OCI-LY1 (cell line): ENCODE data around the gene P4HA2.
A peak's percentile ranks its signal among the peaks of the same experiment; 100 is the strongest.

Experiments
- H2AFZ ChIP-seq: fragments of 200-600 bp; sonication (generic), shearing (Covaris generic); 2 replicates; pipeline ENCODE4 v1.6.0; 2014; ENCODE audit warnings: antibody characterized with exemption, mild to moderate bottlenecking, low read length
- H3F3A ChIP-seq: fragments of 200-600 bp; sonication (generic), shearing (Covaris generic); 2 replicates; pipeline ENCODE4 v1.6.0; 2014; ENCODE audit warnings: mild to moderate bottlenecking, antibody characterized with exemption, low read length, moderate library complexity; ENCODE audit not compliant: insufficient read depth
- H3K27ac ChIP-seq: fragments of 200-600 bp; sonication (generic); 2 replicates; pipeline ENCODE4 v1.5.1; 2014; ENCODE audit warnings: low read length, mixed run types, mild to moderate bottlenecking, low read depth; ENCODE audit not compliant: poor library complexity, severe bottlenecking
- H3K27me3 ChIP-seq: fragments of 200-600 bp; sonication (generic); 2 replicates; pipeline ENCODE4 v1.6.0; 2014; ENCODE audit warnings: antibody characterized with exemption, mild to moderate bottlenecking, low read length, moderate library complexity; ENCODE audit not compliant: insufficient read depth
- H3K36me3 ChIP-seq: fragments of 200-600 bp; sonication (generic); 2 replicates; pipeline ENCODE4 v1.6.1; 2014; ENCODE audit warnings: mild to moderate bottlenecking, antibody characterized with exemption, low read length, moderate library complexity, mixed read lengths; ENCODE audit not compliant: insufficient read depth
- H3K4me1 ChIP-seq: fragments of 200-600 bp; sonication (generic); 2 replicates; pipeline ENCODE4 v1.5.1; 2014; ENCODE audit warnings: mild to moderate bottlenecking, low read length, moderate library complexity; ENCODE audit not compliant: insufficient read depth, severe bottlenecking
- H3K4me2 ChIP-seq: fragments of 200-600 bp; sonication (generic), shearing (Covaris generic); 2 replicates; pipeline ENCODE4 v1.6.1; 2014; ENCODE audit warnings: low read length
- H3K4me3 ChIP-seq: fragments of 200-600 bp; sonication (generic); 2 replicates; pipeline ENCODE4 v1.5.1; 2014; ENCODE audit warnings: low read length, low read depth, mild to moderate bottlenecking, mixed read lengths; ENCODE audit not compliant: poor library complexity, severe bottlenecking
- H3K79me2 ChIP-seq: fragments of 200-600 bp; shearing (Covaris generic); 2 replicates; pipeline ENCODE4 v1.6.1; 2016; ENCODE audit warnings: mixed run types, low read length, mixed read lengths; ENCODE audit not compliant: insufficient read depth
- H3K9ac ChIP-seq: fragments of 200-600 bp; sonication (generic), shearing (Covaris generic); 2 replicates; pipeline ENCODE4 v1.6.1; 2014; ENCODE audit warnings: mild to moderate bottlenecking, low read length, mixed read lengths
- H3K9me2 ChIP-seq: fragments of 200-600 bp; sonication (generic), shearing (Covaris generic); 2 replicates; pipeline ENCODE4 v1.6.1; 2014; ENCODE audit warnings: low read depth, mild to moderate bottlenecking, low read length, mixed read lengths
- H3K9me3 ChIP-seq: fragments of 200-600 bp; shearing (Covaris generic); 2 replicates; pipeline ENCODE4 v1.6.1; 2014; ENCODE audit warnings: low read length, mixed read lengths
- H4K20me1 ChIP-seq: fragments of 200-600 bp; sonication (generic), shearing (Covaris generic); 2 replicates; pipeline ENCODE4 v1.6.0; 2016; ENCODE audit warnings: mild to moderate bottlenecking, low read length; ENCODE audit not compliant: insufficient read depth
- EZH2 ChIP-seq: fragments of 200-600 bp; sonication (generic), shearing (Covaris generic); IDR thresholded peaks from 2 replicates; pipeline ENCODE4 v1.8.0; 2017; ENCODE audit warnings: borderline replicate concordance, mixed run types, mild to moderate bottlenecking, antibody characterized with exemption, low read length, moderate library complexity, mixed read lengths
- TF ChIP-seq, protein P1 (sequence below): fragments of 200-600 bp; sonication (generic), shearing (Covaris generic); IDR thresholded peaks from 2 replicates; pipeline ENCODE4 v1.5.1; 2017; ENCODE audit warnings: mild to moderate bottlenecking, antibody characterized with exemption, low read length, moderate library complexity, mixed read lengths

P4HA2 gene

DNA sequence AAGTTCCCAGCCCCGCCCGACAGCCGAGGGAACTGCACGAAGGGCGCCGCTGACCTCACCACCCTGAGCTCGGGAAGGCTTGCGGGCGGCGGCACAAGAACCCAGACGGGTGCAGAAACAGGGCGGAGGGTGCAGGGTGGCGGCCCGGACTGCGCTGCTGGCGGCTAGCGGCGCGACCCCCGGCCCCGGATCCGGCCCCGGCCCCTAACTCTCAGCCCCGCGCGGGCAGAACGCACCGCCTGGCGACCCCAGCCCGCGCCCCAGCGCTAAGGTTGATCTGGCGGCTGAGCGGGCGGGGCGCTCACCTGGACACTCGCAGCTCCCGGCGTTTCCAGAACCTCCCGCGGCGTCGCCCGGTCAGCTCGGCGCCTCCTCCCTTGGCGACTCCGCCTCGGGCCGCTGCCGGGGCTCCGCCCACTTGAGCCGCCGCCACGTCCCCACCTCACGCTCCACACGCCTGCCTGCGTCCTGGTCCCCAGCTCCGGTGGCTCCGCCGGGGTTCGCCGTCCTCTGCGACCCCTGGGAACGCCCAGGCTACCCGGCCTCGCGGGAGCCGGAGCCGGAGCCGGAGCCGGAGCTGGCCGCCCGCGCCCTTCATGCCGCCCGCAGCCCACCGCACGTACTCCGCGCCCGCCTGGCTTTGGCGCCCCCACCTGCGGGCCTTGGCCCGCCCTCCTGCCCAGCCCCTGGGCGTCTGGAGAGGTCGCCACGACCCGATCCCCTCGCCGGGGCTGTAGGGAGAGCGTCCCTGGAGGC lies at the start of gene P4HA2:
TSS of gene P4HA2 (minus strand) at position 369 of the 756 bp plus-strand sequence. CDS start 9,227 bp downstream, outside the sequence.
- no peak within 1 kb of the TSS for H3K27ac ChIP-seq
- H3K4me2 ChIP-seq, result peak within 1 kb of the TSS; percentile 68
- peak within 1 kb of the TSS; percentile 50; the same call in 1 of the 2 replicates for H3K9ac ChIP-seq
- no peaks in the 10 kb centered on the region for H3K36me3 ChIP-seq
- H2AFZ ChIP-seq, result no peak within 1 kb of the TSS
- no peaks in the 10 kb centered on the region for H4K20me1 ChIP-seq
- H3K9me3 ChIP-seq, result no peaks in the 10 kb centered on the region
- H3F3A ChIP-seq, result no peaks in the 10 kb centered on the region
- TF ChIP-seq, protein P1, sequence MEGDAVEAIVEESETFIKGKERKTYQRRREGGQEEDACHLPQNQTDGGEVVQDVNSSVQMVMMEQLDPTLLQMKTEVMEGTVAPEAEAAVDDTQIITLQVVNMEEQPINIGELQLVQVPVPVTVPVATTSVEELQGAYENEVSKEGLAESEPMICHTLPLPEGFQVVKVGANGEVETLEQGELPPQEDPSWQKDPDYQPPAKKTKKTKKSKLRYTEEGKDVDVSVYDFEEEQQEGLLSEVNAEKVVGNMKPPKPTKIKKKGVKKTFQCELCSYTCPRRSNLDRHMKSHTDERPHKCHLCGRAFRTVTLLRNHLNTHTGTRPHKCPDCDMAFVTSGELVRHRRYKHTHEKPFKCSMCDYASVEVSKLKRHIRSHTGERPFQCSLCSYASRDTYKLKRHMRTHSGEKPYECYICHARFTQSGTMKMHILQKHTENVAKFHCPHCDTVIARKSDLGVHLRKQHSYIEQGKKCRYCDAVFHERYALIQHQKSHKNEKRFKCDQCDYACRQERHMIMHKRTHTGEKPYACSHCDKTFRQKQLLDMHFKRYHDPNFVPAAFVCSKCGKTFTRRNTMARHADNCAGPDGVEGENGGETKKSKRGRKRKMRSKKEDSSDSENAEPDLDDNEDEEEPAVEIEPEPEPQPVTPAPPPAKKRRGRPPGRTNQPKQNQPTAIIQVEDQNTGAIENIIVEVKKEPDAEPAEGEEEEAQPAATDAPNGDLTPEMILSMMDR, result no peak
- TF ChIP-seq EZH2, result no peak
- no peaks in the 10 kb centered on the region for H3K79me2 ChIP-seq
- peak within 1 kb of the TSS; percentile 62 for H3K4me3 ChIP-seq
- no peaks in the 10 kb centered on the region; the same call in 1 of the 2 replicates for H3K27me3 ChIP-seq
- peaks cover 30% of the 10 kb centered on the region for H3K4me1 ChIP-seq
- no peaks in the 10 kb centered on the region for H3K9me2 ChIP-seq

- Histone ChIP-seq H3K9me3 (no peaks in the 10 kb centered on the region), H4K20me1 (no peaks in the 10 kb centered on the region), H3K4me2 (no peak overlapping the region), H3K9ac (no peak overlapping the region), H3K9me2 (no peaks in the 10 kb centered on the region), H3K4me3 (no peak overlapping the region), H2AFZ (no peak overlapping the region), H3K27me3 (no peaks in the 10 kb centered on the region), H3K27ac (no peak overlapping the region), H3F3A (no peaks in the 10 kb centered on the region), H3K79me2 (no peaks in the 10 kb centered on the region), H3K4me1 (no peaks in the 10 kb centered on the region), H3K36me3 (no peaks in the 10 kb centered on the region)
- TF ChIP-seq, protein P1, result no peak
- TF ChIP-seq EZH2, result no peak
Observed at GRCh38 chr5:132277256-132277655, 49.6 kb upstream of the P4HA2 start.

DNA sequence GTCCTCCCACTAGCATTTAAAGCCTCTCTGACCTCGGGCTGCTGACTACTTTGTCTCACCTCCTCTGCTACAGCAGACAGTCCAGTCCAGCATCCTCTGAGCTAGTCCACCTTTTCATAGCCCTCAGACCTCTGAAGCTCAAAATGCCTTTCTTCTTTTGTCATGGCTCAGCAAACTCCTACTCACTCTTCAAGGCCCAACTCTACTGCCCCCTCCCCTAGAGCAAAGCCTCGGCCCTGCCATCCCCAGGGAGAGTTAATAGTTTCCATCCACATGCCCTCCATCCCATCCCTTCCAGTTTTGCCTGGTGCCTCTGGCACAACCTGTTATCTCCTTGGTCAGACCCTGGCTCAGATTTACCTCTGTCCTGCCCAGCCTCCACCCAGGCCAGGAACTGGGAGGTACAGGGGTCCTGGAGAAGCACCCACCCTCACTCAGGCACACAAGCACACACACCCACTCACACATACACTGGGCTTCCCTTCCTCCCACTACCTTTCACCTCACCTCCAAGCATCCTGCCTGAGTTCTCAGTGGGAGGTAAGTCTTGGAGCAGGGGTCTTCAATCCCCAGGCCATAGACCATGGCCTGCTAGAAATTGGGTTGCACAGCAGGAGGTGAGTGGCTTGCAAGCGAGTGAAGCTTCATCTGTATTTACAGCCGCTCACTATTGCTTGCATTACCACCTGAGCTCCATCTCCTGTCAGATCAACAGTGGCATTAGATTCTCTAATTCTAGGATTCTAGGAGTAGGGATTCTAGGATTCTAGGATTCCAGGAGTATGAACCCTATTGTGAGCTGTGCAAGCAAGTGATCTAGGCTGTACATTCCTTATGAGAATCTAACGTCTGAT lies 47.9 kb upstream of the P4HA2 start:
- TF ChIP-seq, protein P1, result no peak
- no peak for TF ChIP-seq EZH2
- Histone ChIP-seq H3K4me2 (no peak overlapping the region), H3K36me3 (no peaks in the 10 kb centered on the region), H3K79me2 (no peaks in the 10 kb centered on the region), H3K4me1 (no peaks in the 10 kb centered on the region), H2AFZ (no peak overlapping the region), H3K27ac (no peak overlapping the region), H3K4me3 (no peak overlapping the region), H3K9ac (no peak overlapping the region), H3K27me3 (peaks cover 8% of the 10 kb centered on the region; the same call in 1 of the 2 replicates), H3K9me3 (no peaks in the 10 kb centered on the region), H3F3A (no peaks in the 10 kb centered on the region), H4K20me1 (no peaks in the 10 kb centered on the region), H3K9me2 (no peaks in the 10 kb centered on the region)
